OCI-LY7 (cell line): ENCODE measurements around the gene CORO7. TPM values are rescaled to one million over a fixed set of nuclear protein-coding genes. Genes with fewer than 3 reads are reported as not detected.
A peak's percentile ranks its signal among the peaks of the same experiment; 100 is the strongest.

Source experiments
- BruUV-seq: library from RNA; stranded (reverse); fragments of 400-500 nt; replicated peaks from 2 replicates; lab custom pipeline; 2021; lab: Mats Ljungman, UMichigan
- CTCF ChIA-PET: fragments of 300-600 bp; sonication (Branson Sonifier 250); formaldehyde crosslinking; loops from one replicate; lab custom pipeline; 2022; ENCODE audit warnings: antibody characterized with exemption; ENCODE audit not compliant: unreplicated experiment; lab: Charles Lee
- POLR2A ChIA-PET: fragments of 300-600 bp; sonication (Branson Sonifier 250); formaldehyde crosslinking; loops from one replicate; lab custom pipeline; 2022; ENCODE audit warnings: antibody characterized with exemption; lab: Charles Lee
- DNase-seq: peaks from one replicate; pipeline ENCODE4 v3.0.0-alpha.2; 2015; ENCODE audit warnings: low spot score
- H2AFZ ChIP-seq: fragments of 200-600 bp; sonication (generic), shearing (Covaris generic); 2 replicates; pipeline ENCODE4 v1.6.1; 2014; ENCODE audit warnings: mild to moderate bottlenecking, antibody characterized with exemption, low read length, moderate library complexity
- H3K27ac ChIP-seq: fragments of 200-600 bp; sonication (generic); 2 replicates; pipeline ENCODE4 v1.5.1; 2014; ENCODE audit warnings: mixed run types, low read depth, mild to moderate bottlenecking, moderate library complexity, low read length, inconsistent platforms; ENCODE audit not compliant: poor library complexity, severe bottlenecking
- H3K36me3 ChIP-seq: fragments of 200-600 bp; sonication (generic); 2 replicates; pipeline ENCODE4 v1.6.1; 2014; ENCODE audit warnings: mild to moderate bottlenecking, antibody characterized with exemption, low read length, moderate library complexity, mixed read lengths; ENCODE audit not compliant: insufficient read depth
- H3K4me1 ChIP-seq: fragments of 200-600 bp; sonication (generic); 2 replicates; pipeline ENCODE4 v1.5.1; 2014; ENCODE audit warnings: mild to moderate bottlenecking, low read length; ENCODE audit not compliant: insufficient read depth, poor library complexity, severe bottlenecking
- H3K4me2 ChIP-seq: fragments of 200-600 bp; sonication (generic); 2 replicates; pipeline ENCODE4 v1.6.1; 2014; ENCODE audit warnings: mild to moderate bottlenecking, low read length
- H3K4me3 ChIP-seq: fragments of 200-600 bp; sonication (generic); 2 replicates; pipeline ENCODE4 v1.5.1; 2014; ENCODE audit warnings: mild to moderate bottlenecking, low read depth, low read length; ENCODE audit not compliant: poor library complexity, severe bottlenecking
- H3K79me2 ChIP-seq: fragments of 200-600 bp; sonication (generic); 2 replicates; pipeline ENCODE4 v1.6.1; 2016; ENCODE audit warnings: low read depth, mild to moderate bottlenecking, low read length, moderate library complexity, mixed read lengths; ENCODE audit not compliant: insufficient read depth
- H3K9me2 ChIP-seq: fragments of 200-600 bp; sonication (generic); 2 replicates; pipeline ENCODE4 v1.6.1; 2016; ENCODE audit warnings: mild to moderate bottlenecking, low read length, mixed read lengths; ENCODE audit not compliant: insufficient read depth
- H3K9me3 ChIP-seq: fragments of 200-600 bp; sonication (generic); 2 replicates; pipeline ENCODE4 v1.6.1; 2014; ENCODE audit warnings: mild to moderate bottlenecking, mixed run types, low read length, mixed read lengths
- H4K20me1 ChIP-seq: fragments of 200-600 bp; sonication (generic); 2 replicates; pipeline ENCODE4 v1.6.1; 2014; ENCODE audit warnings: mild to moderate bottlenecking, antibody characterized with exemption, low read length, moderate library complexity, mixed read lengths; ENCODE audit not compliant: insufficient read depth
- EZH2phosphoT487 ChIP-seq: fragments of 200-600 bp; sonication (generic); IDR thresholded peaks from 2 replicates; pipeline ENCODE4 v1.6.1; 2018; ENCODE audit warnings: low read depth, borderline replicate concordance, mild to moderate bottlenecking, mixed run types, antibody characterized with exemption, low read length, moderate library complexity, mixed read lengths
- intact Hi-C: fragments of 100-400 bp; cut with micrococcal nuclease; formaldehyde crosslinking; loops from one replicate; pipeline ENCODE4 v1.10.0; 2022; ENCODE audit not compliant: unreplicated experiment
- total RNA-seq, 2 experiments: library from RNA; depleted of rRNA in 1 of 2; stranded (reverse); fragments of >200 nt in 1 of 2; shearing (Covaris generic) in 1 of 2; gene quantifications; 2 replicates each; pipeline ENCODE4 v1.2.3, GENCODE V29; 2014 to 2022
- TF ChIP-seq, protein P1 (sequence below): fragments of 200-600 bp; sonication (generic); conservative IDR thresholded peaks from 2 replicates; pipeline ENCODE4 v1.5.1; 2014; ENCODE audit warnings: mild to moderate bottlenecking, antibody characterized with exemption, low read length, moderate library complexity, mixed read lengths

The CORO7 gene
- total RNA-seq, 2 experiments from 2014 or later: 77.2 to 112 TPM

- Histone ChIP-seq H2AFZ (peak overlapping the region; percentile 43; the same call in 1 of the 2 replicates), H4K20me1 (no peaks in the 10 kb centered on the region), H3K79me2 (peaks cover 24% of the 10 kb centered on the region), H3K27ac (peak overlapping the region; percentile 90), H3K4me2 (peak overlapping the region; percentile 60; the same call in 1 of the 2 replicates), H3K36me3 (peaks cover 14% of the 10 kb centered on the region), H3K4me1 (peaks cover 39% of the 10 kb centered on the region), H3K9me3 (no peaks in the 10 kb centered on the region), H3K9me2 (no peaks in the 10 kb centered on the region), H3K4me3 (no peak overlapping the region)
- ChIA-PET POLR2A (interaction anchor here (0.5 kb wide), 1 partner anchor 162 kb away, joined by 4 read pairs; no protein-coding TSS in a partner anchor), CTCF (interaction anchor here (1.2 to 1.3 kb wide), 2 partner anchors 9 to 18 kb away, joined by 3 to 4 read pairs; no protein-coding TSS in a partner anchor)
- peak; percentile 83 for DNase-seq
- intact Hi-C loops: loop anchor here (1.0 to 5.0 kb wide), 4 partner anchors 20 to 312 kb away; partner anchors contain the start of genes CORO7, HMOX2 and MGRN1
- no TSS peak for BruUV-seq
- no peak for TF ChIP-seq EZH2phosphoT487
- TF ChIP-seq, protein P1, sequence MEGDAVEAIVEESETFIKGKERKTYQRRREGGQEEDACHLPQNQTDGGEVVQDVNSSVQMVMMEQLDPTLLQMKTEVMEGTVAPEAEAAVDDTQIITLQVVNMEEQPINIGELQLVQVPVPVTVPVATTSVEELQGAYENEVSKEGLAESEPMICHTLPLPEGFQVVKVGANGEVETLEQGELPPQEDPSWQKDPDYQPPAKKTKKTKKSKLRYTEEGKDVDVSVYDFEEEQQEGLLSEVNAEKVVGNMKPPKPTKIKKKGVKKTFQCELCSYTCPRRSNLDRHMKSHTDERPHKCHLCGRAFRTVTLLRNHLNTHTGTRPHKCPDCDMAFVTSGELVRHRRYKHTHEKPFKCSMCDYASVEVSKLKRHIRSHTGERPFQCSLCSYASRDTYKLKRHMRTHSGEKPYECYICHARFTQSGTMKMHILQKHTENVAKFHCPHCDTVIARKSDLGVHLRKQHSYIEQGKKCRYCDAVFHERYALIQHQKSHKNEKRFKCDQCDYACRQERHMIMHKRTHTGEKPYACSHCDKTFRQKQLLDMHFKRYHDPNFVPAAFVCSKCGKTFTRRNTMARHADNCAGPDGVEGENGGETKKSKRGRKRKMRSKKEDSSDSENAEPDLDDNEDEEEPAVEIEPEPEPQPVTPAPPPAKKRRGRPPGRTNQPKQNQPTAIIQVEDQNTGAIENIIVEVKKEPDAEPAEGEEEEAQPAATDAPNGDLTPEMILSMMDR: peak; percentile 93
Measured at GRCh38 chr16:4309833-4310266, 106.5 kb downstream of the CORO7 start.

DNA sequence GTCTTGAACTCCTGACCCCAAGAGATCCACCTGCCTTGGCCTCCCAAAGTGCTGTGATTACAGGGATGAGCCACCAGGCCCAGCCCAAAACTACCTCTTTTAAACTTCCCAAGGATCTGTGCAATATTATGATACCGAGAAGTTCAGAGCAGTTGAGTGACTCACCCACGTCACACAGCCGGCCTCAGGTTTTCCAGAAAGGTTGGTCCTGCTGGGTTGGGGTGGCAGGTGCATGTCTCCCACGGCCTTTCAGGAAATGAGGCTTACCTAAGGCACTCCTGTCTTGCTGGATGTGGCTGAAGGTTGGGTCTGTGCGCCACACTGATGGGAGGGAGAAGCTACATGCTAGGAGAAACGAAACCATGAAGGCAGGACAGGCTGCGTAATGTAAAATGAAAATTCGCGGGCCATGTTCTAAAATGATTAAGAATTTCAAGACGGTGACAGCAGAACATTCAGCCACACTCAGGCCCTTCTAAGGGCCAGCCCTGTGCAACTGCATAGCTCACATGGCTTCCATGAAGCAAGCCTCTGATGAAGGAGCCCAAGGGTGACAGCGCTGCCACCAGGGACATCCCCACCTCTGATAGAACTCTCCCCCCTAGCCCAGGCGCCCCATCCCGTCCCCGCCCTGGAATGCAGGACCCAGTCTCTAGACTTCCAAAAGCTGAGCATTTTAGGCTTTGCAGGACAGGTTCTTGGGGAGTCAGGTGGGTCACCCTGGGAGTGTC, 107.1 kb downstream of the CORO7 start:
- CTCF ChIA-PET: interaction anchor here (1.0 to 1.3 kb wide), 2 partner anchors 17 to 19 kb away, joined by 4 read pairs; no protein-coding TSS in a partner anchor
- Histone ChIP-seq H3K9me3 (no peaks in the 10 kb centered on the region), H4K20me1 (no peaks in the 10 kb centered on the region; the same call in 1 of the 2 replicates), H3K27ac (peak overlapping the region; percentile 90), H3K4me1 (peaks cover 42% of the 10 kb centered on the region), H3K36me3 (peaks cover 20% of the 10 kb centered on the region), H3K4me2 (peak overlapping the region; percentile 60; the same call in 1 of the 2 replicates), H2AFZ (peak overlapping the region; percentile 43; the same call in 1 of the 2 replicates), H3K79me2 (peaks cover 30% of the 10 kb centered on the region), H3K4me3 (no peak overlapping the region), H3K9me2 (no peaks in the 10 kb centered on the region)
- peak; percentile 25 for DNase-seq
- intact Hi-C loops: loop anchor here (1.0 to 5.0 kb wide), 4 partner anchors 21 to 313 kb away; partner anchors contain the start of genes CORO7, HMOX2 and MGRN1
- POLR2A ChIA-PET: interaction anchor here (0.5 kb wide), 1 partner anchor 162 kb away, joined by 4 read pairs; no protein-coding TSS in a partner anchor
- no TSS peak for BruUV-seq
- no peak for TF ChIP-seq EZH2phosphoT487
- TF ChIP-seq, protein P1: no peak
